AG04450 (cell line): Measurements from ENCODE around the gene ATXN10. TPM values are rescaled to one million over a fixed set of nuclear protein-coding genes. Genes with fewer than 3 reads are reported as not detected.

Experiments
- CTCF ChIA-PET: fragments of 300-600, 350-600 bp; formaldehyde crosslinking; extraction: SDS; loops from one replicate; lab custom pipeline; 2022; ENCODE audit warnings: antibody characterized with exemption, inconsistent platforms; lab: Charles Lee
- POLR2A ChIA-PET: fragments of 350-600 bp; formaldehyde crosslinking; extraction: SDS; loops from one replicate; lab custom pipeline; 2021; ENCODE audit warnings: antibody characterized with exemption, inconsistent platforms; lab: Yijun Ruan, JAX
- DNase-seq: peaks from one replicate; pipeline ENCODE4 v3.0.0-alpha.2; 2011; ENCODE audit warnings: low read depth, low spot score
- H3K27ac ChIP-seq: one replicate; pipeline ENCODE4 v1.5.1; 2012; ENCODE audit warnings: low read depth, low read length, control low read depth
- H3K27me3 ChIP-seq: one replicate; pipeline ENCODE4 v1.6.0; 2012; ENCODE audit warnings: low read length; ENCODE audit not compliant: control insufficient read depth, insufficient read depth
- H3K4me3 ChIP-seq: 2 replicates; pipeline ENCODE4 v1.5.1; 2011; ENCODE audit warnings: mild to moderate bottlenecking, low read depth, low read length, control low read depth
- H3K9me3 ChIP-seq: 2 replicates; pipeline ENCODE4 v1.5.1; 2012; ENCODE audit warnings: low read length; ENCODE audit not compliant: control insufficient read depth, insufficient read depth
- polyA plus RNA-seq: library from polyadenylated mRNA; depleted of rRNA; stranded (reverse); fragments of >200 nt; gene quantifications from 2 replicates; pipeline ENCODE4 v1.2.3, GENCODE V29; 2011
- TF ChIP-seq, protein P1 (sequence below): IDR thresholded peaks from 2 replicates; pipeline ENCODE4 v1.5.1; 2011; ENCODE audit warnings: low read depth, low read length, control low read depth, inconsistent platforms

The ATXN10 gene
- polyA plus RNA-seq, 1 experiment, result 521 TPM

DNA sequence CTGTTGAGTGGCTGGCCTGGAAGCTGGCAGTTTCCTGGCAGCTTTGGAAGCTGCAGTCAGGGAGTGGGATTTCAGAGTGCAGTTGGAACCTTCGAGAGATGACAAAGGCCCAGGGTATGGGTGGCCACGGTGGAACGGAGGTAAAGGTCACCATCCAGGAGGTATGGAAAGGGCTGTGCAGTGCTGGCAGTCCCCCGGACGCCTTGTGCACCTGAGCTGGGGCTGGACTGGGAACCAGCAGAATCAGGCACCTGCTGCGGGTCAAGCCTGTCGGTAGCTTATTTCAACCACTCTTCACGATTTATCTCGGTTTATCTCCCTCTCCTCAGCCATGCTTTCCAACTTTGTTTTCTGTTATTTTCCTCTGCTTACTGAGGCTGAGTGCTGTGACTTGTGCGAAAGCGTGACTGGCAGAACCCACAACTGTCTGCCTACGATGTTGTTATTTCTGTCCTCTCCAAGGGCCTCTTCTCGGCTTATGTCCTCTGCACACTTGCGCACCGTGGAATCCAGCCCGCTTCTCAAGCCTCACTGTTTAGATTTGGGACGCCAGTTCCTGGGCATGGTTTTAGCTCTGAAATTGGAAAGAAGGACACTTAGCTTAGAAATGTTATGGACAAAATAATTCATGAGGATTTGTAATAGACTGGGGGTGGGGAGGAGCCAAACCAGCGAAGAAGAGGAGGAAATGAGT, 24.0 kb upstream of the ATXN10 start:
- ChIA-PET CTCF (interaction anchor here (0.7 to 1.6 kb wide), 3 partner anchors 215 to 219 kb away, joined by 3 to 6 read pairs (median 5); no protein-coding TSS in a partner anchor), POLR2A (no interaction called here)
- DNase-seq, result no peak
- no peak overlapping the region for H3K27ac ChIP-seq
- peaks cover 12% of the 10 kb centered on the region for H3K27me3 ChIP-seq
- H3K9me3 ChIP-seq, result no peaks in the 10 kb centered on the region; the same call in 1 of the 2 replicates
- no peak overlapping the region for H3K4me3 ChIP-seq
- TF ChIP-seq, protein P1, sequence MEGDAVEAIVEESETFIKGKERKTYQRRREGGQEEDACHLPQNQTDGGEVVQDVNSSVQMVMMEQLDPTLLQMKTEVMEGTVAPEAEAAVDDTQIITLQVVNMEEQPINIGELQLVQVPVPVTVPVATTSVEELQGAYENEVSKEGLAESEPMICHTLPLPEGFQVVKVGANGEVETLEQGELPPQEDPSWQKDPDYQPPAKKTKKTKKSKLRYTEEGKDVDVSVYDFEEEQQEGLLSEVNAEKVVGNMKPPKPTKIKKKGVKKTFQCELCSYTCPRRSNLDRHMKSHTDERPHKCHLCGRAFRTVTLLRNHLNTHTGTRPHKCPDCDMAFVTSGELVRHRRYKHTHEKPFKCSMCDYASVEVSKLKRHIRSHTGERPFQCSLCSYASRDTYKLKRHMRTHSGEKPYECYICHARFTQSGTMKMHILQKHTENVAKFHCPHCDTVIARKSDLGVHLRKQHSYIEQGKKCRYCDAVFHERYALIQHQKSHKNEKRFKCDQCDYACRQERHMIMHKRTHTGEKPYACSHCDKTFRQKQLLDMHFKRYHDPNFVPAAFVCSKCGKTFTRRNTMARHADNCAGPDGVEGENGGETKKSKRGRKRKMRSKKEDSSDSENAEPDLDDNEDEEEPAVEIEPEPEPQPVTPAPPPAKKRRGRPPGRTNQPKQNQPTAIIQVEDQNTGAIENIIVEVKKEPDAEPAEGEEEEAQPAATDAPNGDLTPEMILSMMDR, result no peak

DNA sequence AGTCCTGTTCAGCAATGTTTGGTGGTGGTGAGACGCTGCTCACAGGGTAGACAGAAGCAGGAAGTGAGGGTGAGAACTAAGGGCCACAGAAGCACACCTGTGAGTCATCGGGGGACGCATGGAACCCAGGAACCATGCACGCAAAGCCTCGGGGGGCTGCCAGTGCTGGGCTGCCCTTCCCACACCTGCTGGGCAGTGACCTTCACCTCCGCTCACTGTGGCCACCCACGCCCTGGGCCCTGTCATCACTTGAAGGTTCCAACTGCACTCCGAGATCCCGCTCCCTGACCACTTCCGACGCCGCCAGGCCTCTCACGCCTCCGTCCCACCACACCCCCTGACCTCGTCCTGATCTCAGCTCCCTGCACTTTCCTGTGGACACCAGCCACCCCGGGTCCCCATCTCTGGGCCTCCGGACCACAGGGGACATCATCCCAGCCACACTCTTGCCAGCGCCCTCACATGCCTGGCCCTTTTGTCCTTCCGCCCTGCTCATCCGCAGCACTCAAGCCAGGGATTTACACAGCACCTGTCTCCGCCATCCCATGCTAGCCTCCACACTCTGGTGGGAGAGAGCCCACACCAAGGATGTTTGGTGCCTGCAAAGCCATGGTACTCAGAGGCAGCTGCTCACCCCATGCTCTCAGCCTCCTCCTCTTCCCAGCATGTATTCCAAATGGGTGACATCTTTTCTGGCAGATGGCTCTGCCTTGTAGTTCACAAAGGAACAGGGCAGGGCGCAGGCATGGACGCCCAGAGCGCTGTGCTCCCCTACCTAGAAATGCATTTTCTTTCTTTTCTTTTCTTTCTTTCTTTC, 23.1 kb upstream of the ATXN10 start:
- TF ChIP-seq, protein P1, result no peak
- POLR2A ChIA-PET, result no interaction called here
- Histone ChIP-seq H3K27ac (no peak overlapping the region), H3K4me3 (no peak overlapping the region), H3K27me3 (peaks cover 12% of the 10 kb centered on the region), H3K9me3 (no peaks in the 10 kb centered on the region; the same call in 1 of the 2 replicates)
- no peak for DNase-seq
- CTCF ChIA-PET, result interaction anchor here (0.7 kb wide), 3 partner anchors 150 to 929 kb away, joined by 3 to 11 read pairs (median 10); no protein-coding TSS in a partner anchor

DNA sequence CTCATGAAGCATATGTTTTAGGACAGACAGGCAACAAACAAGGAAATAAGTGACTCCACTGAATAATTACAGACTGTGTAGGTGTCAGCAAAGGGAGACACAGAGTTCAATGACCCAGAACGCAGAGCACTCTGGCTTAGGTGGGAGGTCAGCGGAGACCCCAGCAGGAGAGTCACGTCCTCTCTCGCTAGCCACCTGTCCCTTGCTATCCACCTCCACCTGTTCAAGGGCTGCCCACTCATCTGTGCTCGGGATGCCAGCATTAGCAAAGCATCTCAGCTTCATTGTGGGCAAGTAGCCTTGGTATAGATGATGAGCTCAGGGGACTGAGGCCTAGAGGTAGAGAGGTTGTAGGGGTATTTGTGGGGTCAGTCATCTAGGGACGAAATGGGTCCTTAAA, 21.8 kb upstream of the ATXN10 start:
- no peak overlapping the region for H3K4me3 ChIP-seq
- H3K27me3 ChIP-seq, result peaks cover 6% of the 10 kb centered on the region
- ChIA-PET POLR2A (no interaction called here), CTCF (no interaction called here)
- H3K27ac ChIP-seq, result no peak overlapping the region
- TF ChIP-seq, protein P1, result no peak
- no peaks in the 10 kb centered on the region; the same call in 1 of the 2 replicates for H3K9me3 ChIP-seq
- DNase-seq, result no peak

DNA sequence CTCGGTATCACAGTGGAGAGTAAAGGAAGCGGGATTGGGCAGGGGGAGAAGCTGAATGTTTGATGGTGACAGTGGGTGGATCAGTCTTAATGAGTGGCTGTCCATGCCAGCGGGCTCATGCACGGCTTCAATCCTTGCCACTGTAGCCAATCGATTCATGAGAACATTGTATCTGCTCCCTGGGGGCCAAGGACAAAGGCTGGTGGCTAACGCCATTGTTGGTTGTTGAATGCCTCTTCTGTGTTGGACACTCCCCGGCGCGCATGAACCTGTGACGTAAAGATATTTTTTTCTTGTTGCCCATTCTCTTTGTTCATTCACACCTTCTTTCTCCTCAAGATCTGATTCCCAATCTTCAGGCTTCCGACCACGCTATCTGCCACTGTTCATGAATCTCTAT, 20.9 kb upstream of the ATXN10 start:
- peaks cover 5% of the 10 kb centered on the region for H3K27me3 ChIP-seq
- no peak overlapping the region for H3K27ac ChIP-seq
- H3K4me3 ChIP-seq, result no peak overlapping the region
- POLR2A ChIA-PET, result no interaction called here
- no peaks in the 10 kb centered on the region; the same call in 1 of the 2 replicates for H3K9me3 ChIP-seq
- TF ChIP-seq, protein P1, result no peak
- DNase-seq, result no peak
- CTCF ChIA-PET, result no interaction called here
